Keratinocyte (primary cell): ENCODE measurements around the gene FBXO17. TPM values are rescaled to one million over a fixed set of nuclear protein-coding genes. Genes with fewer than 3 reads are reported as not detected.
A peak's percentile ranks its signal among the peaks of the same experiment; 100 is the strongest.

ENCODE experiments used
- DNase-seq: peaks from one replicate; pipeline ENCODE4 v3.0.0-alpha.2; 2011; ENCODE audit warnings: low read depth, missing footprints, low spot score
- FAIRE-seq: peaks from 2 replicates; lab custom pipeline; 2011; peaks lifted over from hg19 to GRCh38; lab: Jason Lieb, UNC
- H2AFZ ChIP-seq: 2 replicates; pipeline ENCODE4 v1.6.0; 2012; ENCODE audit warnings: low read length, control low read depth, inconsistent platforms; ENCODE audit not compliant: control insufficient read depth
- H3K27ac ChIP-seq: 2 replicates; pipeline ENCODE4 v1.5.1; 2011; ENCODE audit warnings: low read length; ENCODE audit not compliant: control insufficient read depth, insufficient read depth
- H3K27me3 ChIP-seq: 3 replicates; pipeline ENCODE4 v1.6.0; 2011; ENCODE audit warnings: low read length; ENCODE audit not compliant: control insufficient read depth, insufficient read depth; ENCODE audit errors: extremely low read depth
- H3K36me3 ChIP-seq, 2 experiments: 2 replicates in 1 of 2; 3 replicates in 1 of 2; pipeline ENCODE4 v1.5.1; 2011; ENCODE audit warnings: low read length in 2 of 2, mild to moderate bottlenecking in 1 of 2; ENCODE audit not compliant: control insufficient read depth in 2 of 2, insufficient read depth in 2 of 2; ENCODE audit errors: extremely low read depth in 1 of 2
- H3K4me1 ChIP-seq: 3 replicates; pipeline ENCODE4 v1.5.1; 2011; ENCODE audit warnings: low read length; ENCODE audit not compliant: control insufficient read depth, insufficient read depth; ENCODE audit errors: extremely low read depth
- H3K4me2 ChIP-seq: 3 replicates; pipeline ENCODE4 v1.6.0; 2011; ENCODE audit warnings: low read depth, low read length; ENCODE audit not compliant: control insufficient read depth, insufficient read depth; ENCODE audit errors: extremely low read depth
- H3K4me3 ChIP-seq, 3 experiments: fragments of 200-600 bp in 1 of 3; sonication (generic) in 1 of 3; 2 replicates in 2 of 3; 3 replicates in 1 of 3; pipeline ENCODE4 v1.5.1; 2011 to 2016; ENCODE audit warnings: low read length in 3 of 3, mild to moderate bottlenecking in 3 of 3, control low read depth in 2 of 3, inconsistent platforms in 1 of 3, low read depth in 1 of 3, mixed read lengths in 1 of 3, mixed run types in 1 of 3, moderate library complexity in 1 of 3; ENCODE audit not compliant: control insufficient read depth in 2 of 3, insufficient read depth in 2 of 3; ENCODE audit errors: extremely low read depth in 1 of 3
- H3K79me2 ChIP-seq: 2 replicates; pipeline ENCODE4 v1.6.0; 2012; ENCODE audit warnings: low read length; ENCODE audit not compliant: control insufficient read depth, insufficient read depth
- H3K9ac ChIP-seq: 3 replicates; pipeline ENCODE4 v1.6.0; 2011; ENCODE audit warnings: low read length; ENCODE audit not compliant: control insufficient read depth, insufficient read depth; ENCODE audit errors: extremely low read depth
- H3K9me1 ChIP-seq: 3 replicates; pipeline ENCODE4 v1.6.0; 2011; ENCODE audit warnings: low read length; ENCODE audit not compliant: control insufficient read depth, insufficient read depth; ENCODE audit errors: extremely low read depth
- H3K9me3 ChIP-seq: 2 replicates; pipeline ENCODE4 v1.5.1; 2012; ENCODE audit warnings: low read depth, low read length; ENCODE audit not compliant: control insufficient read depth
- H4K20me1 ChIP-seq: 3 replicates; pipeline ENCODE4 v1.6.0; 2011; ENCODE audit warnings: low read length; ENCODE audit not compliant: control insufficient read depth, insufficient read depth; ENCODE audit errors: extremely low read depth
- EZH2 ChIP-seq: IDR thresholded peaks from one replicate; pipeline ENCODE4 v1.6.1; 2012; ENCODE audit warnings: inconsistent platforms, mild to moderate bottlenecking, low read length, moderate library complexity
- dilution Hi-C: fragments of 300-500 bp; cut with MboI; formaldehyde crosslinking; loops from one replicate; pipeline ENCODE4 v1.7.0; 2020; ENCODE audit warnings: low sequenced_read_pairs; ENCODE audit not compliant: extremely low pct_ligation_motif_present
- polyA plus RNA-seq, 5 experiments: library from polyadenylated mRNA; depleted of rRNA in 3 of 5; stranded (reverse) in 3 of 5; stranded (forward) in 1 of 5; unstranded in 1 of 5; fragments of >200 nt; gene quantifications; 1 replicate in 1 of 5; 2 replicates in 3 of 5; 3 replicates in 1 of 5; pipeline versions ENCODE4 v1.2.1 to v1.2.3, GENCODE V29; 2011 to 2012; ENCODE audit warnings: missing spikeins in 2 of 5, low read depth in 1 of 5, low replicate concordance in 1 of 5
- TF ChIP-seq, protein P1 (sequence below), 3 experiments: IDR thresholded peaks in 1 of 3; conservative IDR thresholded peaks in 1 of 3; optimal IDR thresholded peaks in 1 of 3; 2 replicates in 2 of 3; 3 replicates in 1 of 3; pipeline versions ENCODE3 to v1.5.1; 2011; ENCODE audit warnings: low read length in 3 of 3, mild to moderate bottlenecking in 3 of 3, moderate library complexity in 2 of 3, control low read depth in 1 of 3, inconsistent platforms in 1 of 3; ENCODE audit not compliant: insufficient read depth in 2 of 3; ENCODE audit errors: extremely low read depth in 1 of 3

The FBXO17 gene
- polyA plus RNA-seq, 1 donor (not counting 4 experiments of a cell fraction or from before 2014, with no cell fraction given): 5.4 TPM

DNA sequence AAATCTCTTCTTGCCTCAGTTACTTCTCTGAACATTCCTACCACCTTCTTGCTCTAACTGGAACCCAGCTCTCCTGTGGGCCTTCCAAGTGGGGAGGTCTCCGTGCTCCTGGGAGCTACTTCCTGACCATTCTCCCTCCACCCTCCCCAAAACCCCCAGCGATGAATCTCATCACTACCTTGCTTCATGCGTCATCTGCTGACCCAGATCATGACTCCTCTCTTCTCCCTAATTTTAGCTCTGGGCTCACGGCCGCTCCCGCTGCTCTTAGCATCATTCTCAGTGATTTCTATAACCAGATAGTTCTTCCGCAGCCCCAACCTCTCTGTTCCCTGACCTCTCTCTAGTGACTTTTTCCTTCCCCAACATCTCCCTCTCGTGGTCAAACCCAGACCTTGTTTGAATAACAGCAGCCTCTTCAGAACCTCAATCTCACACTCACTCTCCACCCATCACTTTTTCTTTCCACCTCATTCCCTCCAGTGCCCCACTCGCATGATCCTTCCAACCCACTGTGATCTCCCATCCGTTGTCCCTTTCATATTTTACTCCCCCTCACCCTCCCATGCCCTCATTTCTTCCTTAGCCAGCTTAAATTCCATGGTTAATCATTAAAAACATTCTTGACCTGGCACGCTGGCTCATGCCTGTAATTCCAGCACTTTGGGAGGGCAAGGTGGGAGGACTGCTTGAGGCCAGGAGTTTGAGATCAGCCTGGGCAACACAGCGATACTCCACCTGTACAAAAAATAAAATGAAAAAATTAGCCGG, 23.0 kb downstream of the FBXO17 start:
- dilution Hi-C loops: no loop called here
- Histone ChIP-seq H3K27ac (no peak overlapping the region), H2AFZ (no peak overlapping the region), H3K9me1 (no peaks in the 10 kb centered on the region), H3K4me1 (peaks cover 3% of the 10 kb centered on the region), H3K27me3 (no peaks in the 10 kb centered on the region), H3K79me2 (no peaks in the 10 kb centered on the region), H3K4me3 (no peak overlapping the region), H3K36me3 (peaks cover 0 to 2% of the 10 kb centered on the region in 2 experiments), H3K9ac (no peak overlapping the region), H3K9me3 (no peaks in the 10 kb centered on the region), H3K4me2 (no peak overlapping the region), H4K20me1 (no peaks in the 10 kb centered on the region)
- DNase-seq (no peak), FAIRE-seq (no peak)
- no peak for TF ChIP-seq EZH2
- TF ChIP-seq, protein P1, sequence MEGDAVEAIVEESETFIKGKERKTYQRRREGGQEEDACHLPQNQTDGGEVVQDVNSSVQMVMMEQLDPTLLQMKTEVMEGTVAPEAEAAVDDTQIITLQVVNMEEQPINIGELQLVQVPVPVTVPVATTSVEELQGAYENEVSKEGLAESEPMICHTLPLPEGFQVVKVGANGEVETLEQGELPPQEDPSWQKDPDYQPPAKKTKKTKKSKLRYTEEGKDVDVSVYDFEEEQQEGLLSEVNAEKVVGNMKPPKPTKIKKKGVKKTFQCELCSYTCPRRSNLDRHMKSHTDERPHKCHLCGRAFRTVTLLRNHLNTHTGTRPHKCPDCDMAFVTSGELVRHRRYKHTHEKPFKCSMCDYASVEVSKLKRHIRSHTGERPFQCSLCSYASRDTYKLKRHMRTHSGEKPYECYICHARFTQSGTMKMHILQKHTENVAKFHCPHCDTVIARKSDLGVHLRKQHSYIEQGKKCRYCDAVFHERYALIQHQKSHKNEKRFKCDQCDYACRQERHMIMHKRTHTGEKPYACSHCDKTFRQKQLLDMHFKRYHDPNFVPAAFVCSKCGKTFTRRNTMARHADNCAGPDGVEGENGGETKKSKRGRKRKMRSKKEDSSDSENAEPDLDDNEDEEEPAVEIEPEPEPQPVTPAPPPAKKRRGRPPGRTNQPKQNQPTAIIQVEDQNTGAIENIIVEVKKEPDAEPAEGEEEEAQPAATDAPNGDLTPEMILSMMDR (optimal IDR thresholded peaks at IDR 0.05 in 1 of 3, IDR thresholded peaks at IDR 0.05 in 1 of 3, conservative IDR thresholded peaks at IDR 0.05 in 1 of 3; ENCODE audit: extremely low read depth in 1 of 3, insufficient read depth in 2 of 3, low read length in 3 of 3): peak; percentile 13 to 17 (median 15)

DNA sequence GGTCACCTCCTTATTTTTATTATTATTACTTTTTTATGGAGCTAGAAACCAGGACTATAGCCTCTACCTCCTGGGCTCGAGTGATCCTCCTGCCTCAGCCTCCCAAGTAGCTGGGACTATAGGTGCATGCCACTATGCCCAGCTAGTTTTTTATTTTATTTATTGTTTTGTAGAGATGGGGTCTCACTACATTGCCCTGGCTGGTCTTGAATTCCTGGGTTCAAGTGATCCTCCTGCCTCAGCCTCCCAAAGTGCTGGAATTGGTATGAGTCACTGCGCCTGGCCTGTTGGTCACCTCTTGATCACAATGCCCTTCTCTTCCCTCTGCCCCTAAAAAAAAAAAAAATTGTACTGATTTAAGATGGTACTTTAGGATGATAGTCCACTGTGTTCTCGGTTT, 24.4 kb downstream of the FBXO17 start:
- H2AFZ ChIP-seq: no peak overlapping the region
- DNase-seq (no peak), FAIRE-seq (no peak)
- no peak overlapping the region for H3K4me3 ChIP-seq
- H3K36me3 ChIP-seq: peaks cover 0 to 2% of the 10 kb centered on the region in 2 experiments
- TF ChIP-seq EZH2: no peak
- TF ChIP-seq, protein P1 (optimal IDR thresholded peaks at IDR 0.05 in 1 of 3, IDR thresholded peaks at IDR 0.05 in 1 of 3, conservative IDR thresholded peaks at IDR 0.05 in 1 of 3; ENCODE audit: extremely low read depth in 1 of 3, insufficient read depth in 2 of 3, low read length in 3 of 3): no peak
- no peaks in the 10 kb centered on the region for H3K27me3 ChIP-seq
- no peaks in the 10 kb centered on the region for H3K79me2 ChIP-seq
- no peaks in the 10 kb centered on the region for H3K9me3 ChIP-seq
- dilution Hi-C loops: no loop called here
- H3K9me1 ChIP-seq: no peaks in the 10 kb centered on the region
- no peak overlapping the region for H3K9ac ChIP-seq
- H3K4me1 ChIP-seq: peaks cover 3% of the 10 kb centered on the region
- H4K20me1 ChIP-seq: no peaks in the 10 kb centered on the region
- H3K27ac ChIP-seq: no peak overlapping the region
- no peak overlapping the region for H3K4me2 ChIP-seq
